DOHH2 (cell line): ENCODE results near the gene RPS16.

Source experiments
- EZH2phosphoT487 ChIP-seq: fragments of 200-600 bp; sonication (generic); IDR thresholded peaks from 2 replicates; pipeline ENCODE4 v1.6.1; 2017; ENCODE audit warnings: borderline replicate concordance, mild to moderate bottlenecking, antibody characterized with exemption, low read length, moderate library complexity, mixed read lengths
- TF ChIP-seq, protein P1 (sequence below): fragments of 200-600 bp; sonication (generic); IDR thresholded peaks from one replicate; pipeline ENCODE4 v1.5.1; 2014; ENCODE audit warnings: antibody characterized with exemption, mild to moderate bottlenecking, low read depth, low read length; ENCODE audit not compliant: poor library complexity, severe bottlenecking

DNA sequence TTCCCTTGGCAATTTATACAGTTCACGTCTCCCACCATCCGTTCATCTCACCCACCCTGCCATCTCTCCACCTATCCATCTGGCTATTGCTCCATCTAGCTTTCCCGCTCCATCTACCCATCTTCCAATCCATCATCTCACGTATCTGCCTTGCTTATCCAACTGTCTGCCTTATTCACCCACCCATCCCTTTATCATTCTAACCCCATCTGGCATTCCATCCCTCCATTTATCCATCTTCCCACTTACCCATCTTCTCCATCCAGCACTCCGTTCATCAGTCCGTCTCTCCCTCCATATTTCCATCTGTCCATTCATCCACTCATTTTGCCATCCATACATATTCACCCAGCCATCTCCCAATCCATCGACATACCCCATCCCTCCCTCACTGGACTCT is 10.0 kb downstream of the RPS16 start:
- TF ChIP-seq, protein P1, sequence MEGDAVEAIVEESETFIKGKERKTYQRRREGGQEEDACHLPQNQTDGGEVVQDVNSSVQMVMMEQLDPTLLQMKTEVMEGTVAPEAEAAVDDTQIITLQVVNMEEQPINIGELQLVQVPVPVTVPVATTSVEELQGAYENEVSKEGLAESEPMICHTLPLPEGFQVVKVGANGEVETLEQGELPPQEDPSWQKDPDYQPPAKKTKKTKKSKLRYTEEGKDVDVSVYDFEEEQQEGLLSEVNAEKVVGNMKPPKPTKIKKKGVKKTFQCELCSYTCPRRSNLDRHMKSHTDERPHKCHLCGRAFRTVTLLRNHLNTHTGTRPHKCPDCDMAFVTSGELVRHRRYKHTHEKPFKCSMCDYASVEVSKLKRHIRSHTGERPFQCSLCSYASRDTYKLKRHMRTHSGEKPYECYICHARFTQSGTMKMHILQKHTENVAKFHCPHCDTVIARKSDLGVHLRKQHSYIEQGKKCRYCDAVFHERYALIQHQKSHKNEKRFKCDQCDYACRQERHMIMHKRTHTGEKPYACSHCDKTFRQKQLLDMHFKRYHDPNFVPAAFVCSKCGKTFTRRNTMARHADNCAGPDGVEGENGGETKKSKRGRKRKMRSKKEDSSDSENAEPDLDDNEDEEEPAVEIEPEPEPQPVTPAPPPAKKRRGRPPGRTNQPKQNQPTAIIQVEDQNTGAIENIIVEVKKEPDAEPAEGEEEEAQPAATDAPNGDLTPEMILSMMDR: no peak
- TF ChIP-seq EZH2phosphoT487: no peak
